Measurements from ENCODE around the gene ADAMTS1. TPM values are rescaled to one million over a fixed set of nuclear protein-coding genes. Genes with fewer than 3 reads are reported as not detected.

ADAMTS1 gene
- 75.4 TPM for polyA plus RNA-seq (2013, experiment 1 of 2)
- polyA plus RNA-seq (2013, experiment 2 of 2): 67.0 TPM

DNA sequence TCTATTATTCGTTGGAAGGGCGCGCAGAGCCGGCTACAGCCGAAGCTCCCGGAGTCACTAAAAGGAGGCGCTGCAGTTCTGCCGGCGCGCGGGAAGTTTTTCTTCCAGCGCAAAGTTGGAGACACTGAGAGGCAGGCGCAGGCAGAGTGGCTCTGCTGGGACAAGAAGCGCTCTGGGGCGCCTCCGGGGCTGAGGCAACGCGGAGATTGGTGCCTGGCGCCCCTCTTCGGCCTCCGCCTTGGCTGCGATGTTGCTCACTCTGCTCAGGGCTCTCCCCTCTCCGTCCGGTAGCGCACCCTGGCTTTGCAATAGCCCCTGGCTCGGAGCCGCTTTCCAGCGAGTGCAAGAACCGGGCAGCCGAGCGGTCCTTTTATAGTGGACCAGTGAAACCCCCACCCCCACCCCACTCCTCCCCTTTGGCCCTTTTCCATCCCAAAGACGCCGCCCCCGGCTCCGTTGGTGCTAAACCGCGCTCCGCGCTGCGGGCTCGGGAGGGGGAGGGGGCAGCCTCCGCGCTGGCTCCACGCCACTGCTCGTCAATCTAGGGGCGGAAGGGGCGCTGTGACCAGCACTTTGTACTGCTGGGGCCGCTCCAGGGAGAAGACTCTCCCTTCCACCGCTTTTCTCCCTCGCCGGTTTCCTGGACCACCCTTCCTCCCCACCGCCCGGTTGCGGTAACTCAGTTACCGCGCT lies at the start of gene ADAMTS1:
Gene ADAMTS1, minus strand, starts transcription at position 344 of the 693 bp plus-strand sequence. CDS start 455 bp downstream, outside the sequence.
- H3K9me3 ChIP-seq (ENCODE audit: control insufficient read depth, low read length): no peaks in the 10 kb centered on the region
- peak; percentile 95 for DNase-seq

DNA sequence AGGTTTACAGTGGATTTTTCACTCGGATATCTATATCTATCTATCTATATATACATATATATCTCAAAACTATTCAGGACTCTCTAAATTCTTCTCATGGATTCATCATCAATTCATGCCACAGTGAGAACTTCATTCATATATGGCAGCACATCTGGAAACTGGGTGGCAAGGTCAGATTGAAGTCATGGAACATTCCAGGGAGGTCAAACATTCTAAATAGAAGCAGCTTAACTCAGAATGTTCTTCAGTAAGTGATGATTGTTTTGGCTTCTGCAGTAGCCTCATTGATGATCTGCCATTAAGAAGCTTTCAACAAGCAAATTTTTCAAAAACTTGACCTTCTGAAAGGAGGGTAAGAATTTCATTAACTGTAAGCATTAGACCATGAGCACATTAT lies 46.9 kb upstream of the ADAMTS1 start:
- H3K4me1 ChIP-seq (ENCODE audit: control insufficient read depth, insufficient read depth, low read depth, low read length): no peaks in the 10 kb centered on the region
- DNase-seq: no peak
- no peaks in the 10 kb centered on the region for H3K9me3 ChIP-seq (ENCODE audit: control insufficient read depth, low read length)
- no peak overlapping the region for H4K91ac ChIP-seq (ENCODE audit: low read length)
- H2BK120ac ChIP-seq (ENCODE audit: low read depth, low read length): no peak overlapping the region
- no peak overlapping the region for H3K23ac ChIP-seq (ENCODE audit: low read length in 2 of 2)
- H3K79me1 ChIP-seq (replicated peaks; ENCODE audit: low read length, poor library complexity, severe bottlenecking): no peaks in the 10 kb centered on the region
- no peak overlapping the region for H3K18ac ChIP-seq (ENCODE audit: low read depth in 1 of 2, low read length in 2 of 2)
- H3K9ac ChIP-seq (ENCODE audit: low read length): no peak overlapping the region
- H2AFZ ChIP-seq (ENCODE audit: low read depth, low read length): no peak overlapping the region
- no peak overlapping the region for H3K4me2 ChIP-seq (ENCODE audit: low read length, poor library complexity, severe bottlenecking)
- no peak overlapping the region for H3K4ac ChIP-seq (ENCODE audit: low read depth in 1 of 2, low read length in 2 of 2)
- WGBS: no CpG with 5 or more reads among the region's 1 CpG
- no peaks in the 10 kb centered on the region for H3K36me3 ChIP-seq (ENCODE audit: control insufficient read depth in 1 of 2, insufficient read depth in 2 of 2, low read depth in 1 of 2, low read length in 2 of 2)
- no peak overlapping the region for H3K27ac ChIP-seq (ENCODE audit: low read length, poor library complexity, severe bottlenecking)
- H2BK15ac ChIP-seq (ENCODE audit: low read depth, poor library complexity, severe bottlenecking): no peak overlapping the region
- no peak overlapping the region for H3K14ac ChIP-seq (ENCODE audit: low read length in 2 of 2)
- no peak overlapping the region for H4K8ac ChIP-seq (ENCODE audit: low read length)
- H3K4me3 ChIP-seq (ENCODE audit: insufficient read depth in 1 of 2, low read depth in 1 of 2, low read length in 2 of 2): no peak overlapping the region
- H2BK12ac ChIP-seq (ENCODE audit: low read length in 2 of 2): no peak overlapping the region
- no peaks in the 10 kb centered on the region for H3K27me3 ChIP-seq (ENCODE audit: control insufficient read depth in 1 of 2, insufficient read depth in 1 of 2, low read length in 2 of 2)
- no peak overlapping the region for H2AK5ac ChIP-seq (ENCODE audit: low read length, severe bottlenecking)
- no peak overlapping the region for H2BK5ac ChIP-seq (ENCODE audit: low read depth, low read length, poor library complexity, severe bottlenecking)

More for the DNA sequence above, at the start of gene ADAMTS1:
- Histone ChIP-seq H3K23ac (ENCODE audit: low read length in 2 of 2) (peak within 1 kb of the TSS; percentile 72 to 95), H3K79me1 (replicated peaks; ENCODE audit: low read length, poor library complexity, severe bottlenecking) (no peaks in the 10 kb centered on the region), H3K9ac (ENCODE audit: low read length) (peak within 1 kb of the TSS; percentile 92), H2AFZ (ENCODE audit: low read depth, low read length) (peak within 1 kb of the TSS; percentile 79), H4K8ac (ENCODE audit: low read length) (peak within 1 kb of the TSS; percentile 87), H3K18ac (ENCODE audit: low read depth in 1 of 2, low read length in 2 of 2) (peak within 1 kb of the TSS; percentile 93 to 99), H4K91ac (ENCODE audit: low read length) (peak within 1 kb of the TSS; percentile 41), H3K27ac (ENCODE audit: low read length, poor library complexity, severe bottlenecking) (peak within 1 kb of the TSS; percentile 96), H2BK5ac (ENCODE audit: low read depth, low read length, poor library complexity, severe bottlenecking) (peak within 1 kb of the TSS; percentile 91), H3K4me1 (ENCODE audit: control insufficient read depth, insufficient read depth, low read depth, low read length) (peaks cover 3% of the 10 kb centered on the region), H3K36me3 (ENCODE audit: control insufficient read depth in 1 of 2, insufficient read depth in 2 of 2, low read depth in 1 of 2, low read length in 2 of 2) (peaks cover 11 to 24% of the 10 kb centered on the region in 2 experiments), H3K14ac (ENCODE audit: low read length in 2 of 2) (peak within 1 kb of the TSS in 1 of 2 experiments; percentile 93), H3K4ac (ENCODE audit: low read depth in 1 of 2, low read length in 2 of 2) (peak within 1 kb of the TSS; percentile 91 to 98), H3K27me3 (ENCODE audit: control insufficient read depth in 1 of 2, insufficient read depth in 1 of 2, low read length in 2 of 2) (no peaks in the 10 kb centered on the region), H2BK120ac (ENCODE audit: low read depth, low read length) (peak within 1 kb of the TSS; percentile 24), H2BK15ac (ENCODE audit: low read depth, poor library complexity, severe bottlenecking) (peak within 1 kb of the TSS; percentile 92), H3K4me2 (ENCODE audit: low read length, poor library complexity, severe bottlenecking) (peak within 1 kb of the TSS; percentile 97), H3K4me3 (ENCODE audit: insufficient read depth in 1 of 2, low read depth in 1 of 2, low read length in 2 of 2) (peak within 1 kb of the TSS; percentile 88 to 98), H2BK12ac (ENCODE audit: low read length in 2 of 2) (peak within 1 kb of the TSS; percentile 0 to 98), H2AK5ac (ENCODE audit: low read length, severe bottlenecking) (peak within 1 kb of the TSS; percentile 43)
- WGBS: under 1% methylated on average over 56 of the region's 56 CpGs

DNA sequence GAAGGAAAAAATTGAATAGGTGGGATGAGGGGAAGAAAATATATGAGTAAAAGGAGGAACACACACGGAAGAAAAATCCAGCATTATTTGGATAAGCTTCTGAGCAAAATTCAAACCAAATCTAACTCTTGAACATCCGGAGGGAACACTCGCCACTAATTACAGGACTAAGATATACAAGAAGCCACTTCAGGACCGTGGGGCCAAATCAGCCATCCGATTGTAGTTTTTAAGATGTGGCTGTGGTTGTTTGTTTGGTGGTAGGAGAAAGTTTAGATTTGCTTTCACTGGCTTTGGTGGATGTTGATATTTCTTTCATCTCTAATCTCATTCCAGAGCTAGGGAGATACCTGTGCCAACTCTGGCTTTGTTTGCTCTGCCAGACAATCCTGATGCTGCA lies 43.7 kb upstream of the ADAMTS1 start:
- Histone ChIP-seq H3K36me3 (ENCODE audit: control insufficient read depth in 1 of 2, insufficient read depth in 2 of 2, low read depth in 1 of 2, low read length in 2 of 2) (no peaks in the 10 kb centered on the region), H3K9ac (ENCODE audit: low read length) (no peak overlapping the region), H3K4me1 (ENCODE audit: control insufficient read depth, insufficient read depth, low read depth, low read length) (no peaks in the 10 kb centered on the region), H2BK120ac (ENCODE audit: low read depth, low read length) (no peak overlapping the region), H2BK15ac (ENCODE audit: low read depth, poor library complexity, severe bottlenecking) (no peak overlapping the region), H3K4me2 (ENCODE audit: low read length, poor library complexity, severe bottlenecking) (no peak overlapping the region), H2BK12ac (ENCODE audit: low read length in 2 of 2) (peak overlapping the region in 1 of 2 experiments; percentile 92), H2BK5ac (ENCODE audit: low read depth, low read length, poor library complexity, severe bottlenecking) (no peak overlapping the region), H3K79me1 (replicated peaks; ENCODE audit: low read length, poor library complexity, severe bottlenecking) (no peaks in the 10 kb centered on the region), H4K8ac (ENCODE audit: low read length) (no peak overlapping the region), H3K4me3 (ENCODE audit: insufficient read depth in 1 of 2, low read depth in 1 of 2, low read length in 2 of 2) (no peak overlapping the region), H2AFZ (ENCODE audit: low read depth, low read length) (no peak overlapping the region), H3K27me3 (ENCODE audit: control insufficient read depth in 1 of 2, insufficient read depth in 1 of 2, low read length in 2 of 2) (no peaks in the 10 kb centered on the region), H3K23ac (ENCODE audit: low read length in 2 of 2) (no peak overlapping the region), H4K91ac (ENCODE audit: low read length) (no peak overlapping the region), H3K14ac (ENCODE audit: low read length in 2 of 2) (no peak overlapping the region), H3K9me3 (ENCODE audit: control insufficient read depth, low read length) (no peaks in the 10 kb centered on the region), H3K4ac (ENCODE audit: low read depth in 1 of 2, low read length in 2 of 2) (no peak overlapping the region), H2AK5ac (ENCODE audit: low read length, severe bottlenecking) (no peak overlapping the region), H3K27ac (ENCODE audit: low read length, poor library complexity, severe bottlenecking) (no peak overlapping the region), H3K18ac (ENCODE audit: low read depth in 1 of 2, low read length in 2 of 2) (no peak overlapping the region)
- no peak for DNase-seq
- WGBS: 87% methylated on average over 5 of the region's 5 CpGs

DNA sequence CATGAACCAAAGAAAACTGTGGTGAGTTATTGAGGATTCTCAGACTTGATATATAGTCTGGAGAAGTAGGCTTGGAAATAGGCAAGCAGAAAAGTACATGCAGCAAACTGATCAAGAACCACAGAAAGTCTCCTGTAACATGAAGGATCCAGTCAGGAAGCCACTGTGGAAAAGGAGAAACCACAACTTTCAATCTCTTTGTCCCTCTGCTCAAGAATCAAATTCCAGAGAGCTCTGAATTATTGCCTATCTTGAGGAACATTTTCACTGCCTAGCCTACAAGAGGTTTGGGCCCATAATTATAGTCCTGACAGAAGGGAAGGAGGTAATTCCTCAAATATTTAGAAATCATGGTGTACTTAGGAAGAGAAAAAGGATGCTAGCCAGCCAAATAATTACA lies 43.0 kb upstream of the ADAMTS1 start:
- Histone ChIP-seq H2AFZ (ENCODE audit: low read depth, low read length) (no peak overlapping the region), H3K79me1 (replicated peaks; ENCODE audit: low read length, poor library complexity, severe bottlenecking) (no peaks in the 10 kb centered on the region), H2BK12ac (ENCODE audit: low read length in 2 of 2) (no peak overlapping the region), H3K36me3 (ENCODE audit: control insufficient read depth in 1 of 2, insufficient read depth in 2 of 2, low read depth in 1 of 2, low read length in 2 of 2) (no peaks in the 10 kb centered on the region), H4K8ac (ENCODE audit: low read length) (no peak overlapping the region), H4K91ac (ENCODE audit: low read length) (no peak overlapping the region), H2BK15ac (ENCODE audit: low read depth, poor library complexity, severe bottlenecking) (no peak overlapping the region), H3K14ac (ENCODE audit: low read length in 2 of 2) (no peak overlapping the region), H3K9ac (ENCODE audit: low read length) (no peak overlapping the region), H3K4me3 (ENCODE audit: insufficient read depth in 1 of 2, low read depth in 1 of 2, low read length in 2 of 2) (no peak overlapping the region), H3K27ac (ENCODE audit: low read length, poor library complexity, severe bottlenecking) (no peak overlapping the region), H2BK5ac (ENCODE audit: low read depth, low read length, poor library complexity, severe bottlenecking) (no peak overlapping the region), H3K9me3 (ENCODE audit: control insufficient read depth, low read length) (no peaks in the 10 kb centered on the region), H3K4me1 (ENCODE audit: control insufficient read depth, insufficient read depth, low read depth, low read length) (no peaks in the 10 kb centered on the region), H3K23ac (ENCODE audit: low read length in 2 of 2) (no peak overlapping the region), H3K4me2 (ENCODE audit: low read length, poor library complexity, severe bottlenecking) (no peak overlapping the region), H2BK120ac (ENCODE audit: low read depth, low read length) (no peak overlapping the region), H2AK5ac (ENCODE audit: low read length, severe bottlenecking) (no peak overlapping the region), H3K27me3 (ENCODE audit: control insufficient read depth in 1 of 2, insufficient read depth in 1 of 2, low read length in 2 of 2) (no peaks in the 10 kb centered on the region), H3K18ac (ENCODE audit: low read depth in 1 of 2, low read length in 2 of 2) (no peak overlapping the region), H3K4ac (ENCODE audit: low read depth in 1 of 2, low read length in 2 of 2) (no peak overlapping the region)
- DNase-seq: peak; percentile 12

Measured in mesenchymal stem cell (in vitro differentiated cells and primary cell).